UCSD-AML1 (cell line): Measurements from ENCODE around the gene THAP7.

Source experiments
- DNase-seq: peaks from one replicate; lab custom pipeline; 2025; ENCODE audit not compliant: unreplicated experiment; lab: John Stamatoyannopoulos, UW

Gene THAP7

GRCh38 chr22:20965104-20965887 is 36.6 kb downstream of the THAP7 start:
- DNase-seq, result no peak

- DNase-seq, result no peak
These were observed 37.2 kb downstream of the THAP7 start for GRCh38 chr22:20964799-20965103.

- DNase-seq, result no peak
These were observed 37.7 kb downstream of the THAP7 start for GRCh38 chr22:20964090-20964798.

GRCh38 chr22:20963201-20964052 is 38.5 kb downstream of the THAP7 start:
- no peak for DNase-seq

GRCh38 chr22:20962491-20962945 is 39.4 kb downstream of the THAP7 start:
- DNase-seq, result no peak

GRCh38 chr22:20960609-20961008 is 41.3 kb downstream of the THAP7 start:
- no peak for DNase-seq

- DNase-seq, result no peak
These were observed 42.1 kb downstream of the THAP7 start for GRCh38 chr22:20959578-20960461.

- no peak for DNase-seq
These were observed 44.1 kb downstream of the THAP7 start for GRCh38 chr22:20957683-20958431.

- DNase-seq, result no peak
These were observed 44.7 kb downstream of the THAP7 start for GRCh38 chr22:20957102-20957682.

GRCh38 chr22:20956258-20957101 is 45.4 kb downstream of the THAP7 start:
- no peak for DNase-seq

GRCh38 chr22:20955548-20955947 is 46.4 kb downstream of the THAP7 start:
- DNase-seq, result no peak

- DNase-seq, result no peak
These were observed 48.0 kb downstream of the THAP7 start for GRCh38 chr22:20953668-20954500.

- no peak for DNase-seq
These were observed 48.6 kb downstream of the THAP7 start for GRCh38 chr22:20953342-20953608.

- no peak for DNase-seq
These were observed 49.2 kb downstream of the THAP7 start for GRCh38 chr22:20952544-20953341.

GRCh38 chr22:20951932-20952380 is 50.0 kb downstream of the THAP7 start:
- no peak for DNase-seq

GRCh38 chr22:20951151-20951931 is 50.6 kb downstream of the THAP7 start:
- no peak for DNase-seq
